A673 (cell line): Measurements from ENCODE around the gene NLRP9. TPM values are rescaled to one million over a fixed set of nuclear protein-coding genes. Genes with fewer than 3 reads are reported as not detected.

Source experiments
- BruUV-seq: library from RNA; stranded (reverse); fragments of 400-500 nt; replicated peaks from 2 replicates; lab custom pipeline; 2021; lab: Mats Ljungman, UMichigan
- CTCF ChIA-PET: fragments of 300-600 bp; sonication (Branson Sonifier 250); formaldehyde crosslinking; loops from one replicate; lab custom pipeline; 2022; ENCODE audit warnings: antibody characterized with exemption; lab: Charles Lee
- POLR2A ChIA-PET: fragments of 300-600 bp; sonication (Branson Sonifier 250); formaldehyde crosslinking; loops from one replicate; lab custom pipeline; 2022; ENCODE audit warnings: antibody characterized with exemption; ENCODE audit not compliant: low non-redundant PET; lab: Charles Lee
- DNase-seq: peaks from one replicate; pipeline ENCODE4 v3.0.0-alpha.2; 2015; ENCODE audit warnings: low spot score
- H3K27ac ChIP-seq: fragments of 200-600 bp; sonication (generic); 2 replicates; pipeline ENCODE4 v1.5.1; 2016; ENCODE audit warnings: mixed run types, low read depth, mild to moderate bottlenecking, mixed read lengths, antibody characterized with exemption, low read length; ENCODE audit not compliant: poor library complexity, severe bottlenecking
- H3K27me3 ChIP-seq: fragments of 200-600 bp; sonication (generic); replicated peaks from 2 replicates; pipeline ENCODE4 v1.6.1; 2017; ENCODE audit warnings: mixed run types, low read depth, mild to moderate bottlenecking, mixed read lengths, antibody characterized with exemption, low read length; ENCODE audit not compliant: insufficient read depth, poor library complexity
- H3K36me3 ChIP-seq: fragments of 200-600 bp; sonication (generic); 2 replicates; pipeline ENCODE4 v1.6.1; 2016; ENCODE audit warnings: mixed run types, mild to moderate bottlenecking, mixed read lengths, antibody characterized with exemption, low read length; ENCODE audit not compliant: insufficient read depth, poor library complexity, severe bottlenecking
- H3K4me1 ChIP-seq: fragments of 200-600 bp; sonication (generic); 2 replicates; pipeline ENCODE4 v1.6.1; 2017; ENCODE audit warnings: mixed run types, mild to moderate bottlenecking, mixed read lengths, antibody characterized with exemption, low read length; ENCODE audit not compliant: insufficient read depth, poor library complexity, severe bottlenecking
- H3K4me3 ChIP-seq: fragments of 200-600 bp; sonication (generic); 2 replicates; pipeline ENCODE4 v1.5.1; 2016; ENCODE audit warnings: low read depth, mixed run types, mild to moderate bottlenecking, mixed read lengths, low read length; ENCODE audit not compliant: poor library complexity, severe bottlenecking
- H3K9me3 ChIP-seq: fragments of 200-600 bp; sonication (generic); 2 replicates; pipeline ENCODE4 v1.6.1; 2016; ENCODE audit warnings: mixed run types, low read depth, mild to moderate bottlenecking, mixed read lengths, antibody characterized with exemption, low read length; ENCODE audit not compliant: poor library complexity, severe bottlenecking
- EZH2 ChIP-seq: fragments of 200-600 bp; sonication (generic); IDR thresholded peaks from 2 replicates; pipeline ENCODE4 v1.6.1; 2017; ENCODE audit warnings: borderline replicate concordance, low read depth, mild to moderate bottlenecking, mixed read lengths, antibody characterized with exemption, low read length; ENCODE audit not compliant: poor library complexity, severe bottlenecking
- intact Hi-C: fragments of 100-400 bp; cut with micrococcal nuclease; formaldehyde crosslinking; loops from one replicate; pipeline ENCODE4 v1.10.0; 2022; ENCODE audit not compliant: unreplicated experiment
- total RNA-seq: library from RNA; stranded (reverse); gene quantifications from 2 replicates; pipeline ENCODE4 v1.2.3, GENCODE V29; 2021
- TF ChIP-seq, protein P1 (sequence below): fragments of 300-800, 200-600 bp; sonication (generic); conservative IDR thresholded peaks from 2 replicates; pipeline ENCODE4 v1.5.1; 2017; ENCODE audit warnings: low read depth, mild to moderate bottlenecking, antibody characterized with exemption, low read length, moderate library complexity, mixed read lengths

NLRP9 gene
- total RNA-seq, 1 experiment from 2014 or later, result not detected

DNA sequence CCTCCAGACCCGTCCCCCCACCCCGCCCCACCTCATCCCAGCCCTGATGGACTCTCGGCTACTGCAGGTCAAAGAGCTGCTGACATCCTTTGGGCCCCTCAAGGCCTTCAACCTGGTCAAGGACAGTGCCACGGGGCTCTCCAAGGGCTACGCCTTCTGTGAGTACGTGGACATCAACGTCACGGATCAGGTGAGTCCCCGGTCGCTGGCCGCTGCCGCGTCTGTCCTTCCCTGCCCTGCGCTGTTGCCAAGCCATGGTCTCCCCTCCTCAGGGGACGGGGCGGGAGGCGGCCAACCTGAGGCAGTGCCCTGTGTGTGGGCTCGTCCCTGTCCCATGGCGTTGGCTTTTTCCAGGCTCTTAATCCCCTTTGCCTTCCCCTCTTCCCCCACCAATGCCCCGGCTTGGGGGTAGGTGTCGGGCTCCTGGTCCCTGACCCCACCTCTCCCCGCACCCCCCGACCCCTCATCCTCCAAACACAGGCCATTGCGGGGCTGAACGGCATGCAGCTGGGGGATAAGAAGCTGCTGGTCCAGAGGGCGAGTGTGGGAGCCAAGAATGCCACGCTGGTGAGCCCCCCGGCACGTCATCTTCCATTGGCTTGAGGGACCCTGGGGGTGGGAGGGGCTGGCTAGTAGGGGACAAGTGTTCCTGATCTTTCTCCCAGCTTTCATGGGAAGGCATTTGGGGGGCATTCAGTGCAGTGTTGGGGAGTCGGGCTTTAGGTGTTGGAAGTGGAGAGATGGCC, 69.4 kb downstream of the NLRP9 start:
- Histone ChIP-seq H3K4me1 (peaks cover 46% of the 10 kb centered on the region), H3K36me3 (peaks cover 68% of the 10 kb centered on the region), H3K4me3 (no peak overlapping the region), H3K27ac (no peak overlapping the region), H3K27me3 (no peaks in the 10 kb centered on the region), H3K9me3 (no peaks in the 10 kb centered on the region)
- POLR2A ChIA-PET, result interaction anchor here (0.5 kb wide), 1 partner anchor 33 kb away, joined by 8 read pairs; no protein-coding TSS in a partner anchor
- DNase-seq, result no peak
- intact Hi-C loops, result no loop called here
- CTCF ChIA-PET, result no interaction called here
- TF ChIP-seq, protein P1, sequence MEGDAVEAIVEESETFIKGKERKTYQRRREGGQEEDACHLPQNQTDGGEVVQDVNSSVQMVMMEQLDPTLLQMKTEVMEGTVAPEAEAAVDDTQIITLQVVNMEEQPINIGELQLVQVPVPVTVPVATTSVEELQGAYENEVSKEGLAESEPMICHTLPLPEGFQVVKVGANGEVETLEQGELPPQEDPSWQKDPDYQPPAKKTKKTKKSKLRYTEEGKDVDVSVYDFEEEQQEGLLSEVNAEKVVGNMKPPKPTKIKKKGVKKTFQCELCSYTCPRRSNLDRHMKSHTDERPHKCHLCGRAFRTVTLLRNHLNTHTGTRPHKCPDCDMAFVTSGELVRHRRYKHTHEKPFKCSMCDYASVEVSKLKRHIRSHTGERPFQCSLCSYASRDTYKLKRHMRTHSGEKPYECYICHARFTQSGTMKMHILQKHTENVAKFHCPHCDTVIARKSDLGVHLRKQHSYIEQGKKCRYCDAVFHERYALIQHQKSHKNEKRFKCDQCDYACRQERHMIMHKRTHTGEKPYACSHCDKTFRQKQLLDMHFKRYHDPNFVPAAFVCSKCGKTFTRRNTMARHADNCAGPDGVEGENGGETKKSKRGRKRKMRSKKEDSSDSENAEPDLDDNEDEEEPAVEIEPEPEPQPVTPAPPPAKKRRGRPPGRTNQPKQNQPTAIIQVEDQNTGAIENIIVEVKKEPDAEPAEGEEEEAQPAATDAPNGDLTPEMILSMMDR, result no peak
- TF ChIP-seq EZH2, result no peak
- no TSS peak for BruUV-seq

DNA sequence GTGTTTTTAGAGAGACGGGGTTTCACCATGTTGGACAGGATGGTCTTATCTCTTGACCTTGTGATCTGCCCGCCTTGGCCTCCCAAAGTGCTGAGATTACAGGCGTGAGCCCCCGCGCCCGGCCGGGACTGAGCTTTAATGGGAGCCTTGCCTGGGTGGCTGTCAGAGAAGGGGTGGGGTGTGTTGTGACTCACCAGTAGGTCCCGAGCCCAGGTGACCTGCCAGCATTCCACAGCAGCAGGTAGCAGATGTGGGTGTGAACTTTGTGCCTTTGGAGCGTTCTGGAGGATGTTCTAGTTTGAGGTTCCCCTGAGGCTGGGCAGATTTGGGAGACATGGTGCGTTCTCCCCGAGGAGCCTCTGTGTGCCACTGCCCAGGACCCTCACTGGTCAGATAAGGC, 70.2 kb downstream of the NLRP9 start:
- intact Hi-C loops, result no loop called here
- ChIA-PET CTCF (no interaction called here), POLR2A (no interaction called here)
- Histone ChIP-seq H3K4me1 (peaks cover 38% of the 10 kb centered on the region), H3K27me3 (no peaks in the 10 kb centered on the region), H3K9me3 (no peaks in the 10 kb centered on the region), H3K4me3 (no peak overlapping the region), H3K27ac (no peak overlapping the region), H3K36me3 (peaks cover 72% of the 10 kb centered on the region)
- TF ChIP-seq, protein P1, result no peak
- TF ChIP-seq EZH2, result no peak
- no peak for DNase-seq
- no TSS peak for BruUV-seq

DNA sequence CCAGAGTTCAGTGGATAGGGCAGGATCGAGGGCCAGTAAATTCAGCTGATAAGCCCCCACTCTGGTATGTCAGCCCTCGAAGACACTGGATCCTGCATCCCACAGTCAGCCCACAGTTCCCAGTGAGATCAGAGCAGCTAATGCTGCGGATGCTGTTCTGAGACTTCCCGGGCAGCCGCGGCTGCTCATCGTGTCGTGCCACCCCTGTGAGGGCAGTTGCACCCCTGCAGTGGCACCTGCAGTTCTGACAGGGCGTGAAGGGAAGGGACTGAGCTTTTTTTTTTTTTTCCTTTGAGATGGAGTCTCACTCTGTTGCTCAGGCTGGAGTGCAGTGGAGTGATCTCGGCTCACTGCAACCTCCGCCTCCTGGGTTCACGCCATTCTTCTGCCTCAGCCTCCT, 70.7 kb downstream of the NLRP9 start:
- CTCF ChIA-PET, result no interaction called here
- H3K27ac ChIP-seq, result no peak overlapping the region
- intact Hi-C loops, result no loop called here
- H3K36me3 ChIP-seq, result peaks cover 76% of the 10 kb centered on the region
- peaks cover 34% of the 10 kb centered on the region for H3K4me1 ChIP-seq
- H3K9me3 ChIP-seq, result no peaks in the 10 kb centered on the region
- H3K4me3 ChIP-seq, result no peak overlapping the region
- no peak for TF ChIP-seq EZH2
- TF ChIP-seq, protein P1, result no peak
- H3K27me3 ChIP-seq, result no peaks in the 10 kb centered on the region
- DNase-seq, result no peak
- POLR2A ChIA-PET, result no interaction called here
- no TSS peak for BruUV-seq
